ENCODE data around the gene TBC1D19. TPM values are rescaled to one million over a fixed set of nuclear protein-coding genes. Genes with fewer than 3 reads are reported as not detected.
A peak's percentile ranks its signal among the peaks of the same experiment; 100 is the strongest.

Gene TBC1D19
- total and polyA plus RNA-seq, 9 of the 15 experiments (the other 6 are each of a cell fraction or from before 2014, with no cell fraction given), result 0.73 to 5.6 (median 3.7) TPM

GRCh38 chr4:26568446-26568994, 15.4 kb upstream of the TBC1D19 start (continued):
- TF ChIP-seq HES1 (IDR thresholded peaks at IDR 0.05; ENCODE audit: low read depth) (no peak), TCF7 (IDR thresholded peaks at IDR 0.05; ENCODE audit: borderline replicate concordance) (no peak), SMARCA4 (IDR thresholded peaks at IDR 0.05) (peak; percentile 59; the same call in 1 of the 2 replicates), ZNF282 (CRISPR knock-in tag; IDR thresholded peaks at IDR 0.05) (no peak), TCFL5 (CRISPR knock-in tag; conservative IDR thresholded peaks at IDR 0.05) (no peak), ZFP1 (CRISPR knock-in tag; IDR thresholded peaks at IDR 0.05) (no peak), SOX6 (IDR thresholded peaks at IDR 0.05) (peak; percentile 42; the same call in 1 of the 2 replicates), JUND (IDR thresholded peaks at IDR 0.05; ENCODE audit: borderline replicate concordance, low read depth, low read length) (peak; percentile 88), JUND (tag; IDR thresholded peaks at IDR 0.05; ENCODE audit: borderline replicate concordance, low read depth, low read length) (peak; percentile 87), PHTF2 (CRISPR knock-in tag; IDR thresholded peaks at IDR 0.05) (no peak), SMARCE1 (IDR thresholded peaks at IDR 0.05) (peak; percentile 57; the same call in 1 of the 2 replicates), JUN (IDR thresholded peaks at IDR 0.05; ENCODE audit: borderline replicate concordance, low read depth, low read length) (0 out of 2 replicates have a peak, but pooled peaks have one; percentile 29), JUN (CRISPR knock-in tag; IDR thresholded peaks at IDR 0.05; ENCODE audit: borderline replicate concordance) (no peak), BACH1 (tag; IDR thresholded peaks at IDR 0.05) (0 out of 2 replicates have a peak, but pooled peaks have one; percentile 39), TEAD4 (IDR thresholded peaks at IDR 0.05; ENCODE audit: low read length) (peak; percentile 25; the same call in 1 of the 2 replicates), TEAD4 (CRISPR knock-in tag; IDR thresholded peaks at IDR 0.05; ENCODE audit: borderline replicate concordance) (no peak), FOSL1 (tag; conservative IDR thresholded peaks at IDR 0.05) (peak; percentile 83), MNT (conservative IDR thresholded peaks at IDR 0.05) (no peak), ATF3 (IDR thresholded peaks at IDR 0.05) (peak; percentile 90), ATF3 (CRISPR knock-in tag; conservative IDR thresholded peaks at IDR 0.05) (no peak), ZBED1 (IDR thresholded peaks at IDR 0.05) (no peak)
- TF ChIP-seq, protein P1, sequence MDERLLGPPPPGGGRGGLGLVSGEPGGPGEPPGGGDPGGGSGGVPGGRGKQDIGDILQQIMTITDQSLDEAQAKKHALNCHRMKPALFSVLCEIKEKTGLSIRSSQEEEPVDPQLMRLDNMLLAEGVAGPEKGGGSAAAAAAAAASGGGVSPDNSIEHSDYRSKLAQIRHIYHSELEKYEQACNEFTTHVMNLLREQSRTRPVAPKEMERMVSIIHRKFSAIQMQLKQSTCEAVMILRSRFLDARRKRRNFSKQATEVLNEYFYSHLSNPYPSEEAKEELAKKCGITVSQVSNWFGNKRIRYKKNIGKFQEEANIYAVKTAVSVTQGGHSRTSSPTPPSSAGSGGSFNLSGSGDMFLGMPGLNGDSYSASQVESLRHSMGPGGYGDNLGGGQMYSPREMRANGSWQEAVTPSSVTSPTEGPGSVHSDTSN (CRISPR knock-in tag; IDR thresholded peaks at IDR 0.05; ENCODE audit: low read depth), result no peak
- TF ChIP-seq, protein P1 (tag; conservative IDR thresholded peaks at IDR 0.05; ENCODE audit: low read depth), result no peak
- TF ChIP-seq, protein P2, sequence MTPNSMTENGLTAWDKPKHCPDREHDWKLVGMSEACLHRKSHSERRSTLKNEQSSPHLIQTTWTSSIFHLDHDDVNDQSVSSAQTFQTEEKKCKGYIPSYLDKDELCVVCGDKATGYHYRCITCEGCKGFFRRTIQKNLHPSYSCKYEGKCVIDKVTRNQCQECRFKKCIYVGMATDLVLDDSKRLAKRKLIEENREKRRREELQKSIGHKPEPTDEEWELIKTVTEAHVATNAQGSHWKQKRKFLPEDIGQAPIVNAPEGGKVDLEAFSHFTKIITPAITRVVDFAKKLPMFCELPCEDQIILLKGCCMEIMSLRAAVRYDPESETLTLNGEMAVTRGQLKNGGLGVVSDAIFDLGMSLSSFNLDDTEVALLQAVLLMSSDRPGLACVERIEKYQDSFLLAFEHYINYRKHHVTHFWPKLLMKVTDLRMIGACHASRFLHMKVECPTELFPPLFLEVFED (CRISPR knock-in tag; conservative IDR thresholded peaks at IDR 0.05), result no peak
